HG03139 (cell line): ENCODE results near the gene ZC3H12C.
A peak's percentile ranks its signal among the peaks of the same experiment; 100 is the strongest.

Experiments used
- ATAC-seq: cut with Tn5 transposase; IDR thresholded peaks from one replicate; pipeline ENCODE4 v1.9.1; 2021; ENCODE audit not compliant: unreplicated experiment

Gene ZC3H12C

GRCh38 chr11:110147962-110148709, 54.9 kb downstream of the ZC3H12C start:
- ATAC-seq, result no peak

- no peak for ATAC-seq
Observed at GRCh38 chr11:110148775-110149744, 55.9 kb downstream of the ZC3H12C start.

GRCh38 chr11:110152199-110152598, 59.0 kb downstream of the ZC3H12C start:
- ATAC-seq, result no peak

GRCh38 chr11:110153474-110153873, 60.3 kb downstream of the ZC3H12C start:
- no peak for ATAC-seq

GRCh38 chr11:110156503-110156902, 63.3 kb downstream of the ZC3H12C start:
- ATAC-seq, result no peak

- no peak for ATAC-seq
Observed at GRCh38 chr11:110158317-110159200, 65.4 kb downstream of the ZC3H12C start.

GRCh38 chr11:110159476-110159875, 66.3 kb downstream of the ZC3H12C start:
- no peak for ATAC-seq

GRCh38 chr11:110160016-110160415, 66.8 kb downstream of the ZC3H12C start:
- no peak for ATAC-seq

GRCh38 chr11:110160437-110160836, 67.2 kb downstream of the ZC3H12C start:
- no peak for ATAC-seq

- no peak for ATAC-seq
Observed at GRCh38 chr11:110161061-110161460, 67.9 kb downstream of the ZC3H12C start.

GRCh38 chr11:110162216-110162615, 69.0 kb downstream of the ZC3H12C start:
- no peak for ATAC-seq

GRCh38 chr11:110165039-110165925, 72.1 kb downstream of the ZC3H12C start:
- no peak for ATAC-seq

GRCh38 chr11:110168033-110168803, 75.0 kb downstream of the ZC3H12C start:
- no peak for ATAC-seq

GRCh38 chr11:110169738-110170137, 76.5 kb downstream of the ZC3H12C start:
- ATAC-seq, result no peak

GRCh38 chr11:110172468-110173065, 79.4 kb downstream of the ZC3H12C start:
- no peak for ATAC-seq

- peak; percentile 41 for ATAC-seq
Observed at GRCh38 chr11:110173811-110174644, 80.8 kb downstream of the ZC3H12C start.

GRCh38 chr11:110174645-110175310, 81.6 kb downstream of the ZC3H12C start:
- no peak for ATAC-seq
